ENCODE data around the gene ATAD3B.
"Not testable (repeated sequence)": the region's sequence is repeated elsewhere in the genome, so short reads cannot be mapped to it uniquely, and the experiment has no call there.

The ATAD3B gene

DNA sequence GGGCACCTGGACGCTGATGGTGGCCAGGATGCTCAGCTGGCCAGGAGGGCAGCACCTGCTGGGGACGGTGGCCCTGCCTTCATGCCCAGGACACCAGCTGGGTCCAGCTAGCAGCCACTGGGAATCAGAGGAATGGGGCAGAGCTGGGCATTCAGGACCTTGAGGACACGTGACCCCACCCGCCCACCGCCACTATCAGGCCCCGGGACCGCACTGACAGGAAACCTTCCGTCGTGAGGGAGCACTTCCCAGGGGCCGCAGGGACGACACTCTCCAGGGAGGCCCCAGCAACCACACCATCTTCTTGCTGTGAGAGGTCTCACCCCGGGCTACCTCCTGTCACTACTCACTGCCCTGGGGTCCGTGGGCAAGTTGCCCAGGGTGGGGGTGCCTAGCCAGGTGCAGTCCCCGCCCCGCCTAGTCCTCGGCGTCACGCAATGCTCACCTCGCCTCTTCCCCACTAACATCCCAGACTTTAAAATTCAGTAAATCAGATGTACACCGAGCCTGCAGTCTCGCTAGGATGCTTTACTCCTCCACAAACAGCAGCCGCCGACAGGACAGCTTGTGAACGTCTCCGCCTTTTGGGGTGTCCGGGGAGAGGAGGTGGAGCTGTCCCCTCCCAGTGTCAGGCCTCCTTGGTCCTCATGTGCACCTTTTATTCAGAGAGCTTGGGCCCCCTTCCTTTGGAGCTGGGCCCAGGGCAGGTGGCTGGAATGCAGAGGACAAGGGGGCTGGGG lies 31.1 kb upstream of the ATAD3B start:
- Histone ChIP-seq H3K27me3 (ENCODE audit: control insufficient read depth, insufficient read depth, low read length) (peaks cover 7% of the 10 kb centered on the region; the same call in 1 of the 2 replicates), H3K4me3 (ENCODE audit: low read depth, low read length) (no peak overlapping the region), H3K9me3 (ENCODE audit: control insufficient read depth, insufficient read depth, low read depth, low read length) (no peaks in the 10 kb centered on the region), H3K9ac (ENCODE audit: low read length) (no peak overlapping the region), H3K4me1 (ENCODE audit: control insufficient read depth, insufficient read depth, low read length) (peaks cover 19% of the 10 kb centered on the region; the same call in 1 of the 2 replicates), H3K27ac (ENCODE audit: low read depth, low read length) (no peak overlapping the region), H3K36me3 (ENCODE audit: control insufficient read depth, insufficient read depth, low read length) (no peaks in the 10 kb centered on the region; the same call in 1 of the 2 replicates)

DNA sequence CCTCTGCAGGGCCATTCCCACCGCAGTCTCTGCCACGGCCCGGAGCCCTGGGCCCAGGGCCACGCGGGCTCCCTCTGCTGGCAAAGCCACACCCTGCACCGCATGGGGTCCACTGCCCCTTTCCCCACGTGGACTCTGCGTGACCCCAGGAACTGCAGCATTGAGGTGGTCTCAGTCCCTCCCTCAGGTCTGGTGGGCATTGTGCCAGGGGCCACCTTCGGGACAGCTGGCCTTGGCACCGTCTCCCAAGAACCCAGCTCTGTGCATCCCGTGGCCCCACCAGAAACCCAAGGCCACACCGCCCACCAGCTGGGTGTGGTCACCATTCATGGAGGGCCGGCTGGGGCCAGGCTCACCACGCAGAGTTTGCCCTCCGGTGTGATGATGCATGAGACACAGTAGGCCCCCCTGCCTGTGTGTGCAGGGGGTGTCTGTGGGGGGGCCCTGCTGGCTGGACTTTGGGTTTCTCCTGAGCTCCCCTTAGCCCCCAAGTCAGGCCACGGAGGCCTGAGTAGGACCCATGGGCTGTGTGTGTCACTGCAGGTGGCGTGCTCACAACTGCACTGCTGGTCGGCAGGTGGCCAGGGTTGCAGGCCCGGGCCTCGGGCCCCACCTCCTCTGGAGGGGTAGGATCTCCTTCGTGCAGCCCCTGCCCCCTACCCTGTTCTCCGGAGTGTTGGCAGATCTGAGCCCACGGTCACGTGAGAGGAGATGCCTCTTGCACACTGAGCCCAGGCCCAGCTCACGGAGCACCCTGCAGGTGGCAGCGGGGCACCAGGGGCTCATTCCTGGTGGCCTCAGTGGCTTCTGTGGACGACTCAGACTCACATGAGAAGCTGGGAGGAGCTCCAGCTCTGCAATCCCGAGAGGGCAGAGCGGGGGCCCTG lies 30.3 kb upstream of the ATAD3B start:
- Histone ChIP-seq H3K27ac (ENCODE audit: low read depth, low read length) (no peak overlapping the region), H3K4me1 (ENCODE audit: control insufficient read depth, insufficient read depth, low read length) (peaks cover 17% of the 10 kb centered on the region; the same call in 1 of the 2 replicates), H3K36me3 (ENCODE audit: control insufficient read depth, insufficient read depth, low read length) (no peaks in the 10 kb centered on the region; the same call in 1 of the 2 replicates), H3K9ac (ENCODE audit: low read length) (no peak overlapping the region), H3K4me3 (ENCODE audit: low read depth, low read length) (no peak overlapping the region), H3K9me3 (ENCODE audit: control insufficient read depth, insufficient read depth, low read depth, low read length) (no peaks in the 10 kb centered on the region), H3K27me3 (ENCODE audit: control insufficient read depth, insufficient read depth, low read length) (peaks cover 4% of the 10 kb centered on the region; the same call in 1 of the 2 replicates)

DNA sequence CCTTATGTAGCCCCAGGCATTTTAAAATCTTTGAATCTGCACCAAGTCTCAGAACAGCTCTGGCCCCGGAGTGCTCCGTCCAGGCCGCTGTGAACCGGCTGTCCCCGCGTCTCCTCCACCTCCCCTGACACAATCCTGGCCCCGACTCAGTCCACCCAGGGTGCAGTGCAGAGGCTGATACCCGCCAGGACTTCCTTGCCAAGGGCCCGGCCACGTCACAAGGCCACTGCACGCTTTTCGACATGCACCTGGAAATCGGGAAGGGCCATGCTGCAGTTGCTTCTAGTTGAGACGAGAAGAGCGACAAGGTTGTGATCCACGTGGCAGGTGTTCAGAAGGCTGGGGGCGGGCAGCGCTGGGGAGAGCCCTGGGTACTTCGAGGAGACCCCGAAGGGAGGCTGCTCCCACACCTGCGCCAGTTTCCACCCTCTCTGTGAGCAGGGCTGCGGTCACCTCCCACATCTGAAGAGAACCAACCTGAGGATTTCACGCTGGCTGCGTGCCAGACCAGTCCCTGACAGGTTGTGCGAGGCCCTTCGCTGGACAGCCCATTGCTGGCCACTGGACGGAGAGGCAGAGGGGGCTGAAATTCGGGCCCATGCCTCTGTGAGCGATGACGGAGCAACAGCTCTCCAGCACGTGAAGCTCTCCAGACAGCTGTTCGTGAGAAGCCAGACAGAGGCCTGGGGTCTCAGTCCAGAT lies 29.3 kb upstream of the ATAD3B start:
- Histone ChIP-seq H3K9ac (ENCODE audit: low read length) (no peak overlapping the region), H3K27me3 (ENCODE audit: control insufficient read depth, insufficient read depth, low read length) (no peaks in the 10 kb centered on the region), H3K4me1 (ENCODE audit: control insufficient read depth, insufficient read depth, low read length) (peaks cover 12% of the 10 kb centered on the region; the same call in 1 of the 2 replicates), H3K9me3 (ENCODE audit: control insufficient read depth, insufficient read depth, low read depth, low read length) (no peaks in the 10 kb centered on the region), H3K36me3 (ENCODE audit: control insufficient read depth, insufficient read depth, low read length) (no peaks in the 10 kb centered on the region; the same call in 1 of the 2 replicates), H3K27ac (ENCODE audit: low read depth, low read length) (no peak overlapping the region), H3K4me3 (ENCODE audit: low read depth, low read length) (no peak overlapping the region)

DNA sequence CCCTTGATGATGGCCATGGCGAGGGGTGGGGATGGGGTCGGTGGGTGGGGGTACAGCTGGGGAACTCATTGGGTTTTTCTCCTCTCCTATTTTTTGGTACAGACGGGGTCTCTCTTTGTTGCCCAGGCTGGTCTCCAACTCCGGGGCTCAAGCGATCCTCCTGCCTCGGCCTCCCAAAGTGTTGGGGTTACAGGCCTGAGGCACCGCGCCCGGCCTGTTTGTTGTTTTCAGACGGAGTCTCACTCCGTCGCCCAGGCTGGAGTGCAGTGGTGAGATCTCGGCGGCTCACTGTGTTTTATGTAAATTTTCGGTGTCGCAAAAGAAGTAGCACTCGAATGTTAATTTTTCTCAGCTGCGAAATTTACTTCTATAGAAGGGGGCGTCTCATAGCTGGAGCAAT lies 24.9 kb upstream of the ATAD3B start:
- not testable (repeated sequence) for H3K9me3 ChIP-seq (ENCODE audit: control insufficient read depth, insufficient read depth, low read depth, low read length); H3K4me1 ChIP-seq (ENCODE audit: control insufficient read depth, insufficient read depth, low read length); H3K36me3 ChIP-seq (ENCODE audit: control insufficient read depth, insufficient read depth, low read length); H3K27me3 ChIP-seq (ENCODE audit: control insufficient read depth, insufficient read depth, low read length); H3K4me3 ChIP-seq (ENCODE audit: low read depth, low read length); H3K9ac ChIP-seq (ENCODE audit: low read length); H3K27ac ChIP-seq (ENCODE audit: low read depth, low read length)

DNA sequence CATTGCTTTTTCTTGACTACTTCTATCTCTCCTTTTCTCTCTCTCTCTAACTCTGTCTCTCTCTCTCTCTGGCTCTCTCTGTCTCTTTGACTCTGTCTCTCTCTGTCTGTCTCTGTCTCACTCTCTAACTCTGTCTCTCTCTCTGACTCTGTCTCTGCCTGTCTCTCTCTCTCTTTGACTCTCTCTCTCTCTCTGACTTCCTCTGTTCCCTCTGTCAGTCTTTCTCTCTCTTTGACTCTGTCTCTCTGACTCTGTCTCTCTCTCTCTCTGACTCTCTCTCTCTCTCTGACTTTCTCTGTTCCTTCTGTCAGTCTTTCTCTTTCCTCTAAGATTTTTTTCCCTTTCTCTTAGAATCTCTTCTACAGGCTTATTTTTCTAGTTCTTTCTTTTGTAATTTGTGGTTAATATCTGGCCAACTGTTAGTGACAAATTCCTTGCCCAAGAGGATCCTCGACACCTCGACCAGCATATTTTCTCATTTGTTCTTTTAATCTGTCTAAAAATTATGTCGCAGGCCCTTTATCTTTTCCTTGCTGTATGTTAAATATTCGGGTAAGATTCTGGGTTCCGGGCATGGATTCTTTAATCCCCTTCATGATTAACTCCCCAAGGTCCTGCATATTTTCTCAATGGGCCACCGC lies 22.3 kb upstream of the ATAD3B start, which contains the start of gene ATAD3C:
TSS of gene ATAD3C (plus strand) at position 591 of the 641 bp plus-strand sequence. CDS start 995 bp downstream, outside the sequence.
- no peaks in the 10 kb centered on the region for H3K4me1 ChIP-seq (ENCODE audit: control insufficient read depth, insufficient read depth, low read length)
- no peak within 1 kb of the TSS for H3K9ac ChIP-seq (ENCODE audit: low read length)
- no peaks in the 10 kb centered on the region for H3K27me3 ChIP-seq (ENCODE audit: control insufficient read depth, insufficient read depth, low read length)
- H3K4me3 ChIP-seq (ENCODE audit: low read depth, low read length): no peak within 1 kb of the TSS
- no peaks in the 10 kb centered on the region for H3K36me3 ChIP-seq (ENCODE audit: control insufficient read depth, insufficient read depth, low read length)
- no peak within 1 kb of the TSS for H3K27ac ChIP-seq (ENCODE audit: low read depth, low read length)
- H3K9me3 ChIP-seq (ENCODE audit: control insufficient read depth, insufficient read depth, low read depth, low read length): no peaks in the 10 kb centered on the region

DNA sequence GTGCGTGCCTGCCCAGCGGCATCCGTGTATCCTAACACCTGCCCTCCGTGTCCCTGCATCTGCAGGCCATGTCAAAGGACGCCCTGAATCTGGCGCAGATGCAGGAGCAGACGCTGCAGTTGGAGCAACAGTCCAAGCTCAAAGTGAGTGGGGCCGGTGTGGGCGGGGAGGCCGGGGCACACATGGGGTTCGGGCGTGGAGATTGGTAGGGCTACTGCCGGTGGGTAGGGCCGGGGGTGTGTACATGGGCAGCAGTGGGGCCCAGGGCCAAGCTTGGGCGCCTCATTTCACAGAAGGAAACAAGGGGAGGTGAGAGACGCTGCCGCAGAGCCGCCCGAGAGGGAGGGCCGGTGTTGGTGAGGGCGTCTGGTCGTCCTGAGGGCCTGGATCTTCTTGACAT lies 20.9 kb upstream of the ATAD3B start:
- H3K27me3 ChIP-seq (ENCODE audit: control insufficient read depth, insufficient read depth, low read length); H3K9ac ChIP-seq (ENCODE audit: low read length); H3K36me3 ChIP-seq (ENCODE audit: control insufficient read depth, insufficient read depth, low read length); H3K4me1 ChIP-seq (ENCODE audit: control insufficient read depth, insufficient read depth, low read length); H3K4me3 ChIP-seq (ENCODE audit: low read depth, low read length); H3K9me3 ChIP-seq (ENCODE audit: control insufficient read depth, insufficient read depth, low read depth, low read length); H3K27ac ChIP-seq (ENCODE audit: low read depth, low read length): not testable (repeated sequence)

DNA sequence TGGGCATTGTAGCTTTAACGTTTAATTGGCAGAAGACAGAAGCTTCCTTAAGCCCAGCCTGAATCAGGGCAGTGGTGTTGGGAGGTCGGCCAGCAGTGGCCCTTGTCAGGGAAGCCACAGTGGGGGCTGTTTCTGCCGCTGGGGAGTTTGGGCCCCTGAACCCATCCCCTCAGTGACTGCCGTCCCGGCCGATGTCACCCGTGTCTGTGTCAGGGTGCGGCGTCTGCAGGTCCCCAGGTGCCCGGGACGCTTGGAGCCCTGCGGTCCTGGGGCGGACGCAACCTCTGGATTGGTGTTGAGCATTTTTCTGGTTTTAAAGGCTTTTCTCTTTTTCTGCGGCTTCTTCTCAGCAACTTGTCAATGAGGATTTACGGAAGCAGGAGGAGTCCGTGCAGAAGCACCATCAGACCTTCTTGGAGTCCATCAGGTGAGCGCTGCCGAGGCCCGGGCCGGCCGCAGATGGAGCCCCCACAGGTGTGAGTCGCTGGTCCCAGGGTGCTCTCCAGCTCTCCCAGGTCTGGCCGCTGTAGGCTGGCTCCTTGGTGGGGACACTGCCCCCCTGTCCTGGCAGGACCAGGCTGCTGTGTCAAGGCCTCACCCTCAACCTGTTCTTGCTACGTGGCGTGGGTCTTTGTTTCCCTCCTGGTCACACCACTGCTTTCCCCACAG lies 19.7 kb upstream of the ATAD3B start:
- H3K27ac ChIP-seq (ENCODE audit: low read depth, low read length): no peak overlapping the region
- H3K27me3 ChIP-seq (ENCODE audit: control insufficient read depth, insufficient read depth, low read length): no peaks in the 10 kb centered on the region
- no peak overlapping the region for H3K4me3 ChIP-seq (ENCODE audit: low read depth, low read length)
- no peak overlapping the region for H3K9ac ChIP-seq (ENCODE audit: low read length)
- no peaks in the 10 kb centered on the region for H3K9me3 ChIP-seq (ENCODE audit: control insufficient read depth, insufficient read depth, low read depth, low read length)
- no peaks in the 10 kb centered on the region for H3K4me1 ChIP-seq (ENCODE audit: control insufficient read depth, insufficient read depth, low read length)
- no peaks in the 10 kb centered on the region for H3K36me3 ChIP-seq (ENCODE audit: control insufficient read depth, insufficient read depth, low read length)

DNA sequence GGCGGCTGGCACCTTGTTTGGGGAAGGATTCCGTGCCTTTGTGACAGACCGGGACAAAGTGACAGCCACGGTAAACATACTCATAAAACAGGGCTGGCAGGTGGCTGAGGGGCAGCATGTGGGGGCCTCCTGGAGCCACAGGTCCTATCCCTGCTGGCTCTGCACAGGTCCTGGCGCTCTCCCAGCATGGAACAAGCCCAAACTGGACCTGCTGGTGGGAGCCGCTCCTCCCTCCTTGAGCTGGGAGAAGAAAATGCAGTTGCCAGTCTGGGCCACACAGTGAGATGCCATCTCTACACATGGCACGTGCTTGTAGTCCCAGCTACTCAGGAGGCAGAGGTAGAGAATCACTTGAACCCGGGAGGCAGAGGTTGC lies 19.2 kb upstream of the ATAD3B start:
- H3K4me1 ChIP-seq (ENCODE audit: control insufficient read depth, insufficient read depth, low read length); H3K9ac ChIP-seq (ENCODE audit: low read length); H3K4me3 ChIP-seq (ENCODE audit: low read depth, low read length); H3K9me3 ChIP-seq (ENCODE audit: control insufficient read depth, insufficient read depth, low read depth, low read length); H3K27ac ChIP-seq (ENCODE audit: low read depth, low read length); H3K27me3 ChIP-seq (ENCODE audit: control insufficient read depth, insufficient read depth, low read length); H3K36me3 ChIP-seq (ENCODE audit: control insufficient read depth, insufficient read depth, low read length): not testable (repeated sequence)

DNA sequence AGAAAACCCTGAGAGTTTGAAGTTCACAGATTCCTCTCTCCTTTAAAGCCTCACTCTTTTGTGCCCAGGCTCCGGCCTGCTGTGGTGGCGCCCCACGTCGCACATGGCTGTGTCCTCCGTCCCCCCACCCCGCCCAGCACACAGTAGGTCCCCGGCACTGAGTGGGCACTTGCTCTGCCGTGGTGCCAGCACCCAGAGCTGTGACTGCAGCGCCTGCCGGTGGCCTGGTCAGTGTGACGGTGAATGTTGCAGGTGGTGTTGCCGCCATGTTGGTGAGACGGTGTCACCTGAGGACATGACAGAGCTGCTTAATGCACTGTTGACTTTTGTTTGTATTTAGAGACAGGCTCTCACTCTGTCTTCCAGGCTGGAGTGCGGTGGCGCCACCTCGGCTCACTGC lies 18.7 kb upstream of the ATAD3B start:
- Histone ChIP-seq H3K27me3 (ENCODE audit: control insufficient read depth, insufficient read depth, low read length) (no peaks in the 10 kb centered on the region), H3K9me3 (ENCODE audit: control insufficient read depth, insufficient read depth, low read depth, low read length) (no peaks in the 10 kb centered on the region), H3K4me3 (ENCODE audit: low read depth, low read length) (no peak overlapping the region), H3K27ac (ENCODE audit: low read depth, low read length) (no peak overlapping the region), H3K36me3 (ENCODE audit: control insufficient read depth, insufficient read depth, low read length) (no peaks in the 10 kb centered on the region), H3K9ac (ENCODE audit: low read length) (no peak overlapping the region), H3K4me1 (ENCODE audit: control insufficient read depth, insufficient read depth, low read length) (no peaks in the 10 kb centered on the region)

DNA sequence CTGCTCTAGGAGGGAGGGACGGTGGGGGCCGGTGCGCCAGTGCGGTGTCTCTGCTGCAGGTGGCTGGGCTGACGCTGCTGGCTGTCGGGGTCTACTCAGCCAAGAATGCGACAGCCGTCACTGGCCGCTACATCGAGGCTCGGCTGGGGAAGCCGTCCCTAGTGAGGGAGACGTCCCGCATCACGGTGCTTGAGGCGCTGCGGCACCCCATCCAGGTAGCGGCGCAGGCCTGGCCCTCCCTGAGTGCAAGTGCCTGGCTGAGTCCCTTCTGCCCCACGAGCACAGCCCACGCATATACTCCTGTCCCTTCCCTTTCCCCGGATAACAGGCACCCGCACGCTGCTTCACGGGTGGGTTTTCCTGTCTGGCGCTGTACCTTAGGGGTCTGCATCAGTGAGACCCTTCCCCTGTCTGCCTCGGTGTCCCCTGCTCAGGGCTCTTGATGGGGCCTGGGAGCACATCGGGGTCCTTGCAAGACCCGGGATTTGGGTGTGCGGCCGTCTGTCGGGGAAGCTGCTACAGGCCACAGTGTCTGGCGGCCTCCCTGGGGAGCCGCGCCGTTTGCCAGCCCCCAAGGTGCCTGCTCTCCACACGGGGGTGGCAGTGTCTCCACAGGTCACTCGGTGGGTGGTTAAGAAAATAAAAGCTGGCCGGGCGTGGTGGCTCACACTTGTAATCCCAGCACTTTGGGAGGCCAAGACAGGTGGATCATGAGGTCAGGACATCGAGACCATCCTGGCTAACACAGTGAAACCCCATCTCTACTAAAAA lies 17.1 kb upstream of the ATAD3B start:
- not testable (repeated sequence) for H3K27ac ChIP-seq (ENCODE audit: low read depth, low read length); H3K36me3 ChIP-seq (ENCODE audit: control insufficient read depth, insufficient read depth, low read length); H3K4me3 ChIP-seq (ENCODE audit: low read depth, low read length); H3K4me1 ChIP-seq (ENCODE audit: control insufficient read depth, insufficient read depth, low read length); H3K9ac ChIP-seq (ENCODE audit: low read length); H3K9me3 ChIP-seq (ENCODE audit: control insufficient read depth, insufficient read depth, low read depth, low read length); H3K27me3 ChIP-seq (ENCODE audit: control insufficient read depth, insufficient read depth, low read length)

All from HUES6 (cell line).